ENCODE results near the gene ANKRD22.
"Not testable (repeated sequence)": the region's sequence is repeated elsewhere in the genome, so short reads cannot be mapped to it uniquely, and the experiment has no call there.

Gene ANKRD22

DNA sequence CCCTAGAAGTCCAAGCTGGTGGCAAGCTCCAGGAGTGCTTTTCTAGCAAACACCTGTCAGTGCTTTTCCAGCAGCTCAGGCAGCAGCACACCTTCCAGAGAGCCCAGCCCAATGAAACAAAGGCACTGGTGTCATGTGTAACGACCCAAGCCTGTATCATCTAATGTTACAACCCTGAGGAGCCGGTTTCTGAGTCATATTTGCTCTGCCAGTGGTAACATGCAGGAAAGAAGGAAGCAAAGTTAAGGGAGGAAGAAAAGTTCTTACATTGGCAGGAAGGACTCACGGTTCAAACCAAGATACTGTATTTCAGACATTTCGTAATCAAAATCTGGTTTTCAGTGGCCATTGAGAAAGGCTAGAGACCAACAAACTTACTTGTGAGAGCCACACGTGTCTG is at the start of gene ANKRD22:
TSS of gene ANKRD22 (minus strand) at position 139 of the 400 bp plus-strand sequence. CDS start 237 bp downstream, outside the sequence.
- no peak for DNase-seq

DNA sequence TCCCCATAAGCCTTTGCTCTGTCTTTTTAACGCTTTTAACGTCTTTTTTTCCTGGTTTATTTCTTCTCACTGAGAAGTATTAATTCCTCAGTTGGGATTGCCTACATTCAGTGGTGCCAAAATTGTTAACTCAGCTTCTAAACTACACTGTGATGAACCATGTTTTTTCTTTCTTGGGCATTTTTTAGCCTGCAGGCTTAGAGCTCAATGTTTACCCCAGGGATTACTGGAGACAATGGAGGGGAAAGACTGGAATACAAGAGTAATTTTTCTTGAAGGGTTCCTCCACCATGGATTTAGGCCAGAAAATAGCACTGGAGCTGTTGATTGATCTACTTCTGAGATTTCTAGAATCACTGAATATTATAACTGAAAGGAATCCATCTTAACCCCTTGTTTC is 48.2 kb upstream of the ANKRD22 start:
- no peak for DNase-seq

DNA sequence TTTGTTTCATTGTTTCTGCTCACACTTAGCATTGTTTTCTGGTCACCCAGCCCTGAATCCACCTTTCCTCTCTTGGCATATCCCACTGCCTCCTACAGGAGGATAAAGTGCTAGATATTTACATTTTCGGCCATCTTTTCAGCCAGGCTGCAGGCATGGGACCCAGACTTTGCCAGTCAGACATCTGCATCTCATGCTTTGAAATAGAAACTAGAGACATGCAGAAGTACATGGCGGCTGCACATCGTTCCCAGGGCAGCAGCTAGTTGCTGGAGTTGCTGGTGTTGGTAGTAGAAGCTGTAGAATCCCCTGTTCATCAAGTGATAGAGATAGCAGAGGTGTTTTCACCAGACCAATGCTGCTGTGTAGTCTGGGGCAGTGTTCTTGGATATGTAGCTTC is 47.1 kb upstream of the ANKRD22 start:
- DNase-seq, result no peak

DNA sequence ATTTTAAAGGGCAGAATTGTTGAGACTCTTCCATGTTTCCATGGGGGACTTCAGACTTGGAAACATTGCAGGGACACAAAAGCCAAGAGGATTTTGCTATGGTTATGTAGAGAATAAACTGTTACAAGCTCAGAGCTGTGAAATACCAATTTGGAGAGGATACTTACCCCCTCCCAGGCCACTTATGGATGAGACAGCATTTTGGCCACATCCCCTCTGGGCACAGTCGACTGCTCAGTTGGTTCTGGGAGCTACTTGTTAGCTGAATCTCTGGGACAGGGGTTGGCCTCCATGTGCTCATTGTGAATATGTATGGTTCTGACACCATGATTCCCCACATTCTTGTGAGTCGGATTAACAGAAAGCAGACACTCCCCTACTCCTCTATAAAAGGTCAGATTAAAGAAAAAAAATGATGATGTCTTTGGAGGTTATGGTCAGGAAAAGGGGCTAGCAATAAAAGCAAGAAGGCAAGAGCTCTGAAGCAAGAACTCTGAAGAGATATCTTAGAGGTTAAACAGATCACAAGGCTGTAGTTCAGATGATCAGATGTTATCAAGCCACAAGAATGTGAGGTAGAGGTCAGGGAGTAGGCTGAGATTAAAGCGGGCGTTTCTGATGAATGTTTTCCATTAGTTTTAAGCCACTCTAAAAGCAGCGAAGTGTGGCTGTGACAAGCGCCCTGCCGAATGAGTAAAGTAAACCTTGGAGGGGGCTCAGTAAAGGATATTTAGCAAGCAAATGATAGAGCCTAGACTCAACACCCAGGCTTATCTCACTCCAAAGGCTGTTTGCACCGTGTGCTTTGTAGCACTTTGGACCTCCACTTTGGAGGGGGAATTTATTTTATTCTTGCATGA is 45.6 kb upstream of the ANKRD22 start:
- DNase-seq, result peak in 1 of 14 donors; percentile 25

DNA sequence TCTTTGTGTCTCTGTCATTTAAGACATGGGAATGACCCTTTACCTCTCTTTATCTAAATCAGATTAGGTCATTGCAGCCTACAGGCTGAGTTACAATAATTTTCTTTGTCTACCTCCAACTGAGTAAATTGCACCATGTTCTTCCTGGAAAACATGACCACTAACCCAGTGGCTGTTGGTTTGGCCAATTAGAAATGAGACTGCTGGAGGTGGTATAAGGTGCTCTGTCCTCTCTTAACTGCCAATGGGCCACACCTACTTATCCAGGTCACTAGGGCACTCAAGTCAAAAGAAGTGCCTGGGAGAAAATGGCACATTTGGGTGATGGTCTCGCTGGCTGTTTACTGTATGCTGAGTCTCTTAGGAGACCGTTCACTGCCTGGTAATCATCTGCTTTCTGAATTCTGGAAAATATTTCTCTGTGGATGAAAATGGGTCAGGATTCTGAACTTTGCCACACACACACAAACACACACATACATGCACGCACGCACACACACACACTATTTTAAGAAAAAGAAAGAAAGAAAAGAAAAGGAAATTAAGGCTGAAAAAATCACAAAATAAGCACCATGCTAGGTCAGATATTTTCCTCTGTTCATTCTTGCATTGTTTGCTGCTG is 44.8 kb upstream of the ANKRD22 start:
- peak in 2 of 14 donors; percentile 14 to 25 for DNase-seq

DNA sequence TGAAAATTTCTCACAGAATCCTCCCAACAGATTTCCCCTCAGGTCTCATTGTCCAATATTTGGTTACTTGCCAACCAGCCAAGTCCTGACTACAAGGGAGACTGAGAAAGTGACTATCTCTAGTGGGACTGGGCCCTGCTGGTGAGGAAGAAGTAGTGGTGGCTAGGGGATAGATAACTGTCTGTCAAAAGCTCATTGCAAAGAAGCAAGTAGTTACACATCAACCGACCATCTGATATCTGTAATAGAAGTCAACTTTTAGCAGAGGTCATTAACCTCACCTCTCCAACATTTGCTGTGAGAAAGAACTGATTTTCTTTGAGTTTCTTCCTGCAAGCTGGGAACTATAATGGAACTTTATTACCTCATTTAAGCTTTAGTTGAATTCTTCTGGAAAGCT is 43.6 kb upstream of the ANKRD22 start:
- DNase-seq, result no peak

DNA sequence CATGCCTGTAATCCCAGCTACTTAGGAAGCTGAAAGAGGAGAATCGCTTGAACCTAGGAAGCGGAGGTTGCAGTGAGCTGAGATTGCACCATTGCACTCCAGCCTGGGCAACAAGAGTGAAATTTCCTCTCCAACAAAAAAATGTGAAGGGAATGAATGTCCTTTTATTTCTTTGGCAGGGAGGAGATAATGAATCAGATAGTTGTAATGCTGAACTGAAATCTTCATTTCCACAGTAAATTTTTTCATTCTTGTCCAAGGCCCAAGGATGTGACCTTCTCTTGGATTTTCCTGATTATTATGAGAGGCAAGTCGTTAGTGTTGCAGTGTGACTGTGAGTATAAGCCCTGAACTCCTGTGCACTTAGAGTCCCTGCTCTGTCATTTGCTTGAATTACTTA is 42.0 kb upstream of the ANKRD22 start:
- DNase-seq, result no peak

DNA sequence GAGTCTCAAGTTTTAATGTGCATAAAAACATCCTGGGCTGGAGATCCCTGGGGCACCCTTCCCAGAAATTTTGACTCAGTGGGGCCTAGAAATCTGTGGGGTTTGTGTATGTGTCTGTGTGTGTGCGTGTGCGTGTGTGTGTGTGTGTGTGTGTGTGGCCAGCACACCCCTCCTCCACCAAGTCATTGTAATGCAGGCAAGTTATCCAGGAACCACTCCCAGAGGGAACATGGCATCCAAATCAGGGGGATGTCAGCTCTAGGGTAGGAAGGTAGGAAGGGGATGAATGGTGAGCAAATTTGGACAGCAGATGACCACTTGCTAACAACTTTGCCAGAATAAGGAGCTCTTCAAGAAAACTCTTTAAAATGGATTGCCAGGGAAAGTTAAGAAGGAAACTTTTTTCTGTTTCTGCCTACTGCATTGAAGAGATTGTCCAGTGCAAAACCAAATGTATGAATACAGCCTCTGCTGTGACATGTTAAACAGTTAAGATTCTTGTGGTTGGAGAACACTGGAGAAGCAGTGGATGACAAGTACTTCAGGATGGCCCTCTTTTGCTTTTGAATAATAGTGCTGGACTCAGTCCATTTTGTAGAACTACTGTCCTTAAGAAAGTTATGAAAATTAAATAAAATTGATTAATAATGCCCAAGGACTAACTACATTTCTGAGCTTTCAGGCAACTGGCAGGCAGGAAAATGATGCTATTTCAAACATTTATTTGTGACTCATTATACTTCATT is 40.8 kb upstream of the ANKRD22 start:
- DNase-seq, result no peak

DNA sequence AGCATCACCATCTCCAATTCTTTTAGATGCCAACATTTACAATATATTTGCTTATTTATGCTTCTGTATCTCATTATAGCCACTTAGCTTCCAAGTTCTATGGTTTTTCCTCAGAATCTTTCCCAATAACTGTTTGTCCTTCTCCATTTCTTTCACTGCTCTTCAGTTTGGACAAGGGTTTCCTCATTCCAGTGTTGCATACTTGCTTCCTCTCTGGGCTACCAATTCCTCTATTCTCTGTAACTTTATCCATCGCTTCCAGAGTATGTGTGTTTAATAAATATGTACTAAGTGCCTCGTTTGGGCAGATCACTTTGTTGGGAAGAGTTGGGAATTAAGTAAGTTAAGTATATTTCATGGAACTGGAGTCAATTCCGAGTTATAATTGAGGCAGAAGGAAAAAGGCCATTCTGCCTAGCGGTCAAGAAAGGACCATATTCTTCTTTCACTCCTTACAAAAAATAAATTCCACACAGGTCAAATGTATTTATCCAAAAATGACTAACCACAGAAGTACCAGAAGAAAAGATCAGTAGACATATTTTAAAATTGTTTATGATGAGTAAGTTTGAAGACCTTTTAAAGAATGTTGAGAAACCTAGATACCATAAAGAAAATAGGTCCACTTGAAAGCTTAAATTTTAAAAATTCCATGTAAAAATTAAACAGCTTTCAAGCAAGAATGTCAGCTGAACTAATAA is 39.2 kb upstream of the ANKRD22 start:
- no peak for DNase-seq

DNA sequence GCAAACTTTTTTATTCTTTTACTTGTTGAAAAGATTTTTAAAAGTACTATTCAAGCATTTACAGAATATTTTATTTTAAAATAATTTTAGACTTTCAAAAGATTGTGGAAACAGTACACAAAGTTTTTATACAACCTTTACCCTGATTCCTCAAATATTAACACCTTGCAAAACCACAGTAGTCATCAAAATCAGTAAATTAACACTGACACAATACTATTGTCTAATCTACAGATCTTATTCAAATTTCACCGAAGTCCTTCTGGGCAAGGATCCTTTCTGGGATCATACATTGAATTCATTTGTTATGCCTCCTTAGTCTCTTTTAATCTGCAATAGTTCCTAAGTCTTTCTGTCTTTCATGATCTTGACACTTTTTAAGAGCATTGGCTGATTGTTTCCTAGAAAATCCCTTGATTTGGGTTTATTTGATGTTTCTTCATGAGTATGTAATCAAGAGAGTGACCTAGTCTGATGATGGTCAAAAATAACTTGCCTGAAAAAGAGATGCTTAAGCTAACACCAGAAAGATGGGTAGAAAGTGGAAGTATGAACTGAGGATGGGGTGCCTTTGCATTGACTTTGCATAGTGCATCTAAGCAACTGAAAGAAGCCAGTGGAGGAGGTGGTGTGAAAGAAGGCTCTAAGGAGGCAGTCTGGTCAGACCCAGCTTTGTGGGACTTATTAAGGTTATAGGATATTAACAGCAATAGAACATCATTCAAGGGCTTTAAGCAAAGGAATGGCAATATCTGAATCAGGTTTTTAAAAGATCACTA is 38.1 kb upstream of the ANKRD22 start:
- no peak for DNase-seq

DNA sequence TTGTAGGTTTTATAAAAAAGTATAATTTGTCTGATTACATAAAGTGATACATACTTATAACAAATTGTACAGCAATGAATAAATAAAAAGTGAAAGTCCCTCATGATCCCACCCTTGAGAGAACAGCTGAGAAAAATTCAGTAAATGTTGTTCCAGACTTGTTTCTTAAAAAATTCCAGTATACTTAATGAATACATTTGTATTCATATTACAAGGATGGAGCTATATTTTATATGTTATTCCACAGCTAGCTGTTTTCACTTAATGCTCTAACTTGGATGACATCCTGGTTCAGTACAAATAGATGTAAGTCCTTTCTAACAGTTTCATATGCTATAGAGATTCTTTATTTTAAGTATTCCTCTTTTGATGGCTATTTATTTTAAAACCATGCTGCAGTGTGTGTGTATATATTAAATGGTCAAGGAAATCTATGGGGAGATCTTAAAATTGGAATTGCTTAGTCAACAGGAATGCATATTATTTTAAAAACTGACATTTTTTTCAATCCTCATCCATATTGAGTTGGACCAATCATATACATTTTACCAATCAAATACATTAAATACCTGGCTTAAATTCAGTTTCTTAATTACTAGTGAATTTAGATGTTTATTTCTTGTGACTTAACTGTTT is 37.3 kb upstream of the ANKRD22 start:
- no peak for DNase-seq

DNA sequence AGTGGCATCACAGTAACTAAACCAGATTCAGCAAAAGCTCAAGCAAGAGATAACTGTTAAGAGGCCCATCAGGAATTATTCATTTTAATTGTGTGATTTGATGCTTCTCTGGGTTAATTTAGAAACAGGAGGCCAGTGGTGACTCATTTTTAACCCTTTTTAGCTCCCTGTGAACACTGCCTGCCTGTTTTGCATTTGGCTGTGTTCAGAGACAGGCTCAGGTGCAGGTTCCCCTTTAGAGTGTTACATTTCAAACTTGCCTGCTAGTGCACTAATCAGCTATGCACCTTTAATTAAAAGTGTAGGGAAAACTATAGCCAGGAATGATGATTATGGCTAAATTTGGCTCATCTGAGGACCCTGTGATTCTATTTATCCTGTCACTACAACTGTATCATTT is 34.9 kb upstream of the ANKRD22 start:
- no peak for DNase-seq

DNA sequence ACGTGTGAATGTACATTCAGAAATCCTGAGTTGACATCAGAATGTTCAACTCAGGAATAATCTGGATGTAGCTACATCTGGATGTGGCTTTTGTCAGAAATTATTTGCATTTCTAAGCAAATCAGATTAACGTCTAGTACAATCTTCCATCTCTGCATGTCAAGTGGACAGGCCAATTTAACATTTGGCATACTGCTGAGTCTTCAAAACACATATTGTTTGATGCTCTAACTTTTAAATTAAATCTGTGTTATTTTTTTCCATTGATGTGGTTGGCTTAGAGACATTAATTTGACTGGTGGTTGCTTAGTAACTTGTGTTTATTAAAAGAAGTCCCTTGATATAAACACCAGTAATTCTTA is 31.8 kb upstream of the ANKRD22 start:
- no peak for DNase-seq

DNA sequence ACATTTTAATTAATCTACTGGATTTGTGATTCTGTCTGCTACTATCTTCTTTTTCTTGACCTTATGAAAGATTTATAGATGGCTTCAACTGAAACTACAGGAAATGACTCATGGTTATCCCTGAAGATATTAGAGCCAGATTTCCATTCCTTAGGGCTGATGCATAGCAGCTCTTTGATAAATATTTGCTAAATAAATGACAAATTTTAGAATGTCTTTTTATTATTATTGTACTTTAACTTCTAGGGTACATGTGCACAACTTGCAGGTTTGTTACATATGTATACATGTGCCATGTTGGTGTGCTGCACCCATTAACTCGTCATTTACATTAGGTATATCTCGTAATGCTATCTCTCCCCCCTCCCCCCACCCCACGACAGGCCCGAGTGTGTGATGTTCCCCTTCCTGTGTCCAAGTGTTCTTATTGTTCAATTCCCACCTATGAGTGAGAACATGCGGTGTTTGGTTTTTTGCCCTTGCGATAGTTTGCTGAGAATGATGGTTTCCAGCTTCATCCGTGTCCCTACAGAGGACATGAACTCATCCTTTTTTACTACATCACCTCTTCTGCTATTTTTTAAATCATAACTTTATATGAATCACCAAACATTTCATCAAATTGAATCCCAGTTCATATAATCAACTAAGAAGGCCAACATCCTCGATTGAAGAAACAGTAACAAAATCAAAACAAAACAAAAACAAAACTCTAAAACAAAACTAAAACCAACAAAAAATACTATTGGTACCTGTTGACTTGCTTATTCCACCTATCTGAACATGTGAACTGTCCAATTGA is 31.2 kb upstream of the ANKRD22 start:
- DNase-seq, result not testable (repeated sequence)

DNA sequence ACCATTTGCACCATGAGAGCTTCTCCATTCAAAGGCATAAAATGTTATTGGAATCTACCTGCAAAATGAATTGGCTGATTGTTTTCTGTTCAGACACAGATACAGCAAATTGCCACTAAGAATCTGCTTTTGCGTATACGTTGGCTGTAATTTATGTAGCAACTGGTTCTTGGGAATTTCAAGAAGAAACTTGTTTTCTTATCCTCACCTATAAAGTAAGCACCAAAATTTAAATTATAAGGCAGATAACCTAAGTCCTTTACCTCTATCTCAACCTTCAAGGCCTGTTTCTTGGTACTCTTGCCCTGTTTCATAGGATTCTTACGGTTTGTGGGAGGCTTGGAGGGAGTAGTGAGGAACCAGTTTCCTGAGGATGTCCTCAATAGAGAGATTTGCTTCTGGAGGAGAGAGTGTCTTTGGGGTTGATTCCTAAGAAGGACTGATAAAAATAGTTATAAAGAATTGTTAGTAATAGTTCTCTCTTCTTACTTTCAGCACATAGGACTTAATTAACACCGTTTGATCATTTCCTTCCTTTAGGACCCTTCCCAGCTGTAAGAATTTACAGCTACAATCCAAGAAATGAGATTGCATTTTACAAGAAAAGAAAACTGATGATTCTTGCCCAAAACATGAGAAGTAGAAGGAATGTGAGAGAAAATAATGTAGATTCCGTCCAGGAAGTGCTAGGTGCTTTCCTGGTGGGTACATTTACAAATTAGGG is 30.4 kb upstream of the ANKRD22 start:
- peak in 1 of 14 donors; percentile 30 for DNase-seq

DNA sequence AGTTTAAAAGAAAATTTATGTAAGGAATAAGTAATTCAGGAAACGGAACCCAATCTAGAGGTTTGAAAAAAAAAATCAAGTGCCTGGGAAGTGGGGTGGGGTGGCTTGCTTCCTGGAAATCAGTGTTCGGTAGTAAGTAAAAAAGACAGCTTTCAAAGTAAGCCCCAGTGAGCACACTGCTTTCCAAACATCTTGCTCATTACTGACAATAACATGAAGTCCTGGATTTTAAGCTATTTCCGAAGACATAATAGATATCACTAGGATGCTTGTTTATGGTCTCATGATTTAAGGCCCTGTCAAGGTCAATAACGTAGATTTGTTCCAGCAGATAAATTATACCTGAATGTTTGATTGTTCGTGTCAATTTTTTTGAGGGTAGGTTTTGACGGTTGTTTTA is 29.7 kb upstream of the ANKRD22 start:
- DNase-seq, result peak in 3 of 14 donors; percentile 21 to 54 (median 29)

DNA sequence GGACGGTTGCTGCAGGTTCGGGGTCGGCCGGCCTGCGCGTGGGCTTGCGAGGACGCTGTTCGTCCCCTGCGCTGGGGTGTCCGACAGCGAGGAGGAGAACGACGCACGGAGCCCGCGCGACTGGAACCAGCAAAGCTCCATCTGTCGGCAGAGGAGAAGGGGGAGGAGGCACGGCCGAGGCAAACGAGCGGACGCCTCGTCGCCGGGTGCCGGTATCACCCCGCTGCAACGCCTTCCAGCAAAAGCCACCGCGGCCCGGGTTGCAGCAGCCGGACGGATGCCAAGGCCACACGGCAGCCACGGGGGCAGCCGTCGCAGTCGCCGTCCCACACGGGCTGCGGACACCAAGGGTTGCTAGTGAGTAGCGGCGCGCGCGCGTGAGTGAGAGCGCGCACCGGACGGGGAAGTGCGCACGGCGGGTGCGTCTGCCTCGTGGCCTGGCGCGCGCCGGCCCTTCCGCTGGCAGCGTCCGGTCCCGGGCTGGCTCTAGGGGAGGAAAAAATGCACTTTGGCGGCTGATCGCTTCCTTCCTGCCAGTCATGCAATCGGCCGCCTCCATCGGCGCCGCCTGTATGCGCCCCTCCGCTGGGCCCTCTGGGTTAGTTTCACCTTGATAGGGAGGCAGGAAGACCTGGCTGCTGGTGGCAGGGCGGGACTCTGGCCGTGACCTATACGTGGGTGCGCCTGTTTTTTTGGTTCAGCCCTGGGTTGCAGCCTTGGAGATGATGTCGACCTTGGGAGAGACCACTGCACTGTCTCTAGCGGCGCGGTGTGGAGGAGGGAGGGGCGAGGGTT is 28.8 kb upstream of the ANKRD22 start:
- DNase-seq, result peak in 13 of 14 donors; percentile 54 to 93 (median 85)

DNA sequence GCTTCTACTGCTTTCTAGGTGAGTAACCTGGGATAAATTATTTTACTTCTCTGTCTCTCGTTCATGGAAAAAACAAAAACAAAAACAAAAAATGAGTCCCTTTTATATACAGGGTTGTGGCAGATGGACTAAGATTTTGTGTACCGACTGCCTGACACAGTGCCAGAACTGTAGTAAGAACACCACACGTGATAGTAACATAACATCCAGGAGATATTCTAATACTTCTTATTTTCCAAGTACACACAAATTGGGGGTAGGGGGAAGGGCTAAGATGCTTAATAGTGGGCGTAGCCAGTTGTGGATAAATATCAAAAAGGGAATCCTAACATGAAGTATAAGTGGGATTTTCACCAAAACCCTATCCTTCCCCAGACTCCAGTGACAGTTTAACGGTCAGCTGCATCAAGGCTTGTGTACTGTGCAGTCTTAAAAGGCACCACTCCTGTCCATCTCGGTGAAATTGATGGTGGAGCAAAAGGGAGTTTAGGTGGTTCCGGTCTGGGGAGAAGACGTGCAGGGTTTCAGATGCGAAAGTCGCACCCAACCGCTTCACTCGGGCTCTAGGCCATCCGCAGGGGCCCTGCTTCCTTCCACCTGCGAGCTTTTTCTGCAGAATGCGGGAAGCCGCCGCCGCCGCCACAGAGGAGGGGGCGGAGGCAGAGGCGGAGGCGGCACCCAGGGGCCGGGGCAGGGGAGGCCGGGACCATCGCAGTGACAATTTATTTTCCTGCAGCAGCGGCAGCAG is 28.1 kb upstream of the ANKRD22 start, which contains the start of gene STAMBPL1:
TSS of gene STAMBPL1 (plus strand) at position 712 of the 748 bp plus-strand sequence. CDS start 21,464 bp downstream, outside the sequence.
- peak in 10 of 14 donors; percentile 37 to 86 (median 80) for DNase-seq
